SH-SY5Y (cell line): ENCODE data around the gene KIF3B.

Experiments used
- GATA2 ChIP-seq: IDR thresholded peaks from 2 replicates; pipeline ENCODE4 v1.6.1; 2011; ENCODE audit warnings: mild to moderate bottlenecking, low read depth, low read length
- GATA3 ChIP-seq: IDR thresholded peaks from 2 replicates; pipeline ENCODE4 v1.6.1; 2011; ENCODE audit warnings: low read depth, mild to moderate bottlenecking, low read length, moderate library complexity

- TF ChIP-seq GATA2 (no peak), GATA3 (no peak)
Observed at GRCh38 chr20:32325706-32326503, 48.5 kb downstream of the KIF3B start.
